Measurements from ENCODE around the gene MKLN1. TPM values are rescaled to one million over a fixed set of nuclear protein-coding genes. Genes with fewer than 3 reads are reported as not detected.

The MKLN1 gene
- total RNA-seq, 1 experiment from 2014 or later, result 48.5 TPM

- Histone ChIP-seq H3K4me2 (ENCODE audit: low read length) (no peak overlapping the region), H4K20me1 (ENCODE audit: insufficient read depth) (no peaks in the 10 kb centered on the region), H2AFZ (ENCODE audit: low read depth, low read length, poor library complexity, severe bottlenecking) (no peak overlapping the region), H3K79me2 (ENCODE audit: insufficient read depth, low read length) (no peaks in the 10 kb centered on the region), H3K27ac (ENCODE audit: low read depth, low read length) (no peak overlapping the region), H3K27me3 (ENCODE audit: insufficient read depth, low read length) (no peaks in the 10 kb centered on the region), H3K9me2 (ENCODE audit: insufficient read depth) (no peaks in the 10 kb centered on the region), H3K9me3 (ENCODE audit: control insufficient read depth in 1 of 2, insufficient read depth in 1 of 2, low read depth in 1 of 2, low read length in 2 of 2) (no peaks in the 10 kb centered on the region), H3K4me1 (ENCODE audit: control insufficient read depth in 1 of 2, insufficient read depth in 2 of 2, low read length in 2 of 2) (no peaks in the 10 kb centered on the region), H3K36me3 (ENCODE audit: control insufficient read depth in 1 of 2, insufficient read depth in 2 of 2, low read length in 2 of 2) (peaks cover 0 to 3% of the 10 kb centered on the region in 2 experiments; a peak in 2 of 4 replicates), H3K9ac (ENCODE audit: low read length) (no peak overlapping the region), H3K4me3 (replicated peaks in 1 of 2; ENCODE audit: low read depth in 1 of 2, low read length in 2 of 2) (no peak overlapping the region)
- ChIA-PET POLR2A (no interaction called here), CTCF (no interaction called here), RAD21 (ENCODE audit: low non-redundant PET in 1 of 2, low total read pairs in 2 of 2, uncharacterized antibody in 2 of 2, unreplicated experiment in 2 of 2) (no interaction called here)
- ATAC-seq (no peak), DNase-seq (ENCODE audit: low read depth, low spot score) (no peak)
- intact Hi-C loops (cut with micrococcal nuclease), result no loop called here
- BruUV-seq (replicated peaks), result no TSS peak
- no peak for TF ChIP-seq TCF7L2 (IDR thresholded peaks at IDR 0.05; ENCODE audit: borderline replicate concordance, extremely low read depth, insufficient read depth, insufficient read length)
- TF ChIP-seq POLR2A (IDR thresholded peaks at IDR 0.05; ENCODE audit: borderline replicate concordance, extremely low read depth, insufficient read depth, insufficient read length), result no peak
- no peak for TF ChIP-seq SRF (IDR thresholded peaks at IDR 0.05; ENCODE audit: low read depth)
- no peak for TF ChIP-seq MAX (IDR thresholded peaks at IDR 0.05)
Observed at GRCh38 chr7:131498237-131498885, 170.7 kb downstream of the MKLN1 start.

GRCh38 chr7:131499801-131500200, 172.1 kb downstream of the MKLN1 start:
- H3K79me2 ChIP-seq (ENCODE audit: insufficient read depth, low read length), result no peaks in the 10 kb centered on the region
- H2AFZ ChIP-seq (ENCODE audit: low read depth, low read length, poor library complexity, severe bottlenecking), result no peak overlapping the region
- DNase-seq (ENCODE audit: low read depth, low spot score) (no peak), ATAC-seq (no peak)
- ChIA-PET RAD21 (ENCODE audit: low non-redundant PET in 1 of 2, low total read pairs in 2 of 2, uncharacterized antibody in 2 of 2, unreplicated experiment in 2 of 2) (no interaction called here), CTCF (interaction anchor here (0.8 to 1.0 kb wide), 2 partner anchors 10 to 190 kb away, joined by 3 read pairs; no protein-coding TSS in a partner anchor), POLR2A (no interaction called here)
- no peak overlapping the region for H3K4me3 ChIP-seq (replicated peaks in 1 of 2; ENCODE audit: low read depth in 1 of 2, low read length in 2 of 2)
- intact Hi-C loops (cut with micrococcal nuclease), result no loop called here
- no peaks in the 10 kb centered on the region for H3K9me2 ChIP-seq (ENCODE audit: insufficient read depth)
- no peaks in the 10 kb centered on the region for H3K27me3 ChIP-seq (ENCODE audit: insufficient read depth, low read length)
- no peak overlapping the region for H3K9ac ChIP-seq (ENCODE audit: low read length)
- H3K4me1 ChIP-seq (ENCODE audit: control insufficient read depth in 1 of 2, insufficient read depth in 2 of 2, low read length in 2 of 2), result no peaks in the 10 kb centered on the region
- no TSS peak for BruUV-seq (replicated peaks)
- H3K4me2 ChIP-seq (ENCODE audit: low read length), result no peak overlapping the region
- no peaks in the 10 kb centered on the region for H4K20me1 ChIP-seq (ENCODE audit: insufficient read depth)
- no peaks in the 10 kb centered on the region for H3K9me3 ChIP-seq (ENCODE audit: control insufficient read depth in 1 of 2, insufficient read depth in 1 of 2, low read depth in 1 of 2, low read length in 2 of 2)
- H3K36me3 ChIP-seq (ENCODE audit: control insufficient read depth in 1 of 2, insufficient read depth in 2 of 2, low read length in 2 of 2), result peaks cover 2 to 3% of the 10 kb centered on the region in 2 experiments; a peak in 2 of 4 replicates
- TF ChIP-seq CTCF (IDR thresholded peaks at IDR 0.05 in 2 of 3, conservative IDR thresholded peaks at IDR 0.05 in 1 of 3; ENCODE audit: borderline replicate concordance in 1 of 3, insufficient read depth in 1 of 3, low read depth in 2 of 3, low read length in 2 of 3), result no peak
- no peak for TF ChIP-seq JUND (IDR thresholded peaks at IDR 0.05)
- no peak overlapping the region for H3K27ac ChIP-seq (ENCODE audit: low read depth, low read length)

Measured in HCT116 (cell line).